GM12878 (cell line): ENCODE measurements around the gene FFAR3. TPM values are rescaled to one million over a fixed set of nuclear protein-coding genes. Genes with fewer than 3 reads are reported as not detected.

Experiments
- ATAC-seq: fragments of 200-7000 bp; cut with Tn5 transposase; 3 replicates; pipeline ENCODE4 v1.9.1; 2020; ENCODE audit warnings: mild to moderate bottlenecking, moderate library complexity
- BruUV-seq: library from RNA; stranded (reverse); fragments of 400-500 nt; replicated peaks from 2 replicates; lab custom pipeline; 2021; lab: Mats Ljungman, UMichigan
- CTCF ChIA-PET: fragments of 300-600 bp; sonication (Branson Sonifier 250); formaldehyde crosslinking; extraction: SDS; loops from one replicate; lab custom pipeline; 2021; ENCODE audit warnings: inconsistent platforms; lab: Yijun Ruan, JAX
- POLR2A ChIA-PET: fragments of 350-600 bp; formaldehyde crosslinking; extraction: SDS; loops from one replicate; lab custom pipeline; 2021; ENCODE audit warnings: inconsistent platforms; lab: Charles Lee
- RAD21 ChIA-PET: fragments of 300-600 bp; sonication (Branson Sonifier 250); formaldehyde crosslinking; loops from one replicate; lab custom pipeline; 2023; ENCODE audit warnings: antibody characterized with exemption; ENCODE audit not compliant: unreplicated experiment; lab: Charles Lee
- SMC1A ChIA-PET: fragments of 300-600 bp; sonication (Branson Sonifier 250); formaldehyde crosslinking; loops from one replicate; lab custom pipeline; 2023; ENCODE audit not compliant: unreplicated experiment, uncharacterized antibody; lab: Charles Lee
- DNase-seq: peaks from one replicate; pipeline ENCODE4 v3.0.0-alpha.2; 2011; ENCODE audit warnings: low read depth, low spot score
- FAIRE-seq: peaks from 3 replicates; lab custom pipeline; 2011; peaks lifted over from hg19 to GRCh38; lab: Jason Lieb, UNC
- H2AFZ ChIP-seq: 2 replicates; pipeline ENCODE4 v1.6.0; 2011; ENCODE audit warnings: low read depth, low read length, control low read depth; ENCODE audit not compliant: control insufficient read depth
- H3K27ac ChIP-seq: 2 replicates; pipeline ENCODE4 v1.5.1; 2011; ENCODE audit warnings: control low read depth; ENCODE audit not compliant: control insufficient read depth, insufficient read depth
- H3K27me3 ChIP-seq, 2 experiments: replicated peaks in 1 of 2; 2 replicates each; pipeline versions ENCODE4 v1.6.0 to v1.6.1; 2011; ENCODE audit warnings: low read length in 1 of 2; ENCODE audit not compliant: control insufficient read depth in 2 of 2, insufficient read depth in 2 of 2
- H3K36me3 ChIP-seq, 2 experiments: 2 replicates each; pipeline ENCODE4 v1.5.1; 2011; ENCODE audit warnings: low read length in 1 of 2; ENCODE audit not compliant: control insufficient read depth in 2 of 2, insufficient read depth in 2 of 2
- H3K4me1 ChIP-seq: 2 replicates; pipeline ENCODE4 v1.6.1; 2011; ENCODE audit warnings: mild to moderate bottlenecking, low read length, moderate library complexity, mixed read lengths; ENCODE audit not compliant: control insufficient read depth, insufficient read depth
- H3K4me2 ChIP-seq: 2 replicates; pipeline ENCODE4 v1.6.0; 2011; ENCODE audit warnings: control low read depth; ENCODE audit not compliant: control insufficient read depth, insufficient read depth
- H3K4me3 ChIP-seq: fragments of 200-600 bp; sonication (generic); 2 replicates; pipeline ENCODE4 v1.5.1; 2016
- H3K79me2 ChIP-seq: 2 replicates; pipeline ENCODE4 v1.6.0; 2011; ENCODE audit warnings: low read length; ENCODE audit not compliant: control insufficient read depth, insufficient read depth
- H3K9ac ChIP-seq: 2 replicates; pipeline ENCODE4 v1.8.0; 2011; ENCODE audit warnings: low read length, control low read depth, mixed read lengths; ENCODE audit not compliant: control insufficient read depth, insufficient read depth
- H3K9me3 ChIP-seq: replicated peaks from 3 replicates; pipeline ENCODE4 v1.5.1; 2011; ENCODE audit warnings: mild to moderate bottlenecking, low read length; ENCODE audit not compliant: control insufficient read depth, insufficient read depth
- H4K20me1 ChIP-seq: 2 replicates; pipeline ENCODE4 v1.6.0; 2011; ENCODE audit not compliant: control insufficient read depth, insufficient read depth
- ATF2 ChIP-seq: IDR thresholded peaks from 2 replicates; pipeline ENCODE4 v1.6.1; 2012; ENCODE audit warnings: low read length, inconsistent platforms
- CBFB ChIP-seq: IDR thresholded peaks from 2 replicates; pipeline ENCODE4 v1.6.1; 2016; ENCODE audit warnings: antibody characterized with exemption, low read depth
- CREB1 ChIP-seq: IDR thresholded peaks from 2 replicates; pipeline ENCODE4 v1.6.1; 2012; ENCODE audit warnings: low read depth, mild to moderate bottlenecking, inconsistent platforms
- E4F1 ChIP-seq: fragments of 450-650 bp; IDR thresholded peaks from 2 replicates; pipeline ENCODE4 v1.6.1; 2018; ENCODE audit warnings: borderline replicate concordance, mild to moderate bottlenecking; ENCODE audit not compliant: partially characterized antibody
- HDGF ChIP-seq: fragments of 450-650 bp; IDR thresholded peaks from 2 replicates; pipeline ENCODE4 v1.6.1; 2016; ENCODE audit warnings: antibody characterized with exemption
- MLLT1 ChIP-seq: fragments of 450-650 bp; IDR thresholded peaks from 2 replicates; pipeline ENCODE4 v1.6.1; 2016; ENCODE audit warnings: mild to moderate bottlenecking
- NBN ChIP-seq: fragments of 450-650 bp; IDR thresholded peaks from 2 replicates; pipeline ENCODE4 v1.6.1; 2016
- RELA ChIP-seq: fragments of 450-650 bp; IDR thresholded peaks from 2 replicates; pipeline ENCODE4 v1.8.0; 2014; ENCODE audit warnings: borderline replicate concordance; ENCODE audit not compliant: partially characterized antibody
- STAT3 ChIP-seq: IDR thresholded peaks from 2 replicates; pipeline ENCODE4 v1.6.1; 2011; ENCODE audit warnings: low read depth, low read length, improper control_type of control experiment
- TBL1XR1 ChIP-seq: IDR thresholded peaks from 2 replicates; pipeline ENCODE4 v1.6.1; 2012; ENCODE audit warnings: low read depth, low read length, improper control_type of control experiment
- ZBTB11 ChIP-seq: fragments of 450-650 bp; formaldehyde crosslinking; IDR thresholded peaks from 2 replicates; pipeline ENCODE4 v1.5.0; 2022; ENCODE audit warnings: mild to moderate bottlenecking, missing genetic modification characterization
- ZNF622 ChIP-seq: fragments of 450-650 bp; IDR thresholded peaks from 2 replicates; pipeline ENCODE4 v1.6.1; 2017; ENCODE audit warnings: mild to moderate bottlenecking, inconsistent platforms
- WGBS: methylation state at CpG from one replicate; pipeline ENCODE4 v1.1.6; 2016; ENCODE audit warnings: low lambda C conversion rate; ENCODE audit not compliant: insufficient replicate concordance, insufficient coverage; ENCODE audit errors: missing lambda C conversion rate; 5-methylcytosine and 5-hydroxymethylcytosine counted together
- in situ Hi-C: fragments of 300-500 bp; cut with MboI; formaldehyde crosslinking; loops from 9 replicates; pipeline ENCODE4 v1.14.3; 2018; ENCODE audit warnings: mixed read lengths
- intact Hi-C: fragments of 100-400 bp; cut with micrococcal nuclease; formaldehyde crosslinking; loops from one replicate; pipeline ENCODE4 v1.14.2; 2022; ENCODE audit not compliant: unreplicated experiment
- polyA plus RNA-seq, 11 experiments: library from polyadenylated mRNA; depleted of rRNA in 4 of 11; unstranded in 6 of 11; stranded (reverse) in 5 of 11; fragments of >200 nt; fragmentation: Nextera tagmentation in 4 of 11; fragmentation: Illumina TruSeq in 1 of 11; extraction: Ambion mirVana in 4 of 11; extraction: Trizol in 1 of 11; gene quantifications; 1 replicate in 1 of 11; 2 replicates in 10 of 11; pipeline versions ENCODE4 v1.2.1 to v1.2.3, GENCODE V29; 2011 to 2016; ENCODE audit warnings: inconsistent platforms in 2 of 11, missing spikeins in 2 of 11, low read depth in 1 of 11
- total RNA-seq, 4 experiments: library from RNA; depleted of rRNA in 3 of 4; stranded (reverse); fragments of >200 nt in 3 of 4; fragmentation: Illumina TruSeq in 1 of 4; extraction: Trizol in 1 of 4; gene quantifications; 2 replicates each; pipeline versions ENCODE4 v1.2.1 to v1.2.3, GENCODE V29; 2013 to 2021

The FFAR3 gene
- total and polyA plus RNA-seq, 10 of the 15 experiments (the other 5 are each of a cell fraction or from before 2014, with no cell fraction given): 0.15 to 0.18 TPM; not detected in 8

GRCh38 chr19:35347171-35347929 is 10.9 kb upstream of the FFAR3 start, which contains the start of gene FFAR1:
TSS of gene FFAR1 (plus strand) at chr19:35347902. CDS start at chr19:35351552, 3,650 bp downstream.
- Histone ChIP-seq H3K36me3 (peaks cover 7 to 9% of the 10 kb centered on the region in 2 experiments), H3K9ac (peak within 1 kb of the TSS; percentile 37), H3K27ac (peak within 1 kb of the TSS; percentile 97), H3K79me2 (no peaks in the 10 kb centered on the region), H3K9me3 (no peaks in the 10 kb centered on the region), H3K27me3 (no peaks in the 10 kb centered on the region), H3K4me1 (peaks cover 56% of the 10 kb centered on the region), H3K4me3 (no peak within 1 kb of the TSS; the same call in 1 of the 2 replicates), H2AFZ (no peak within 1 kb of the TSS), H3K4me2 (peak within 1 kb of the TSS; percentile 3), H4K20me1 (no peaks in the 10 kb centered on the region)
- FAIRE-seq (peak; percentile 97), ATAC-seq (peak; percentile 74), DNase-seq (peak; percentile 96)
- SMC1A ChIA-PET: interaction anchor here (0.6 to 7.7 kb wide), 18 partner anchors 16 to 229 kb away, joined by 3 to 152 read pairs (median 6); partner anchors contain the start of gene CD22
- POLR2A ChIA-PET: interaction anchor here (0.5 to 5.4 kb wide), 13 partner anchors 14 to 161 kb away, joined by 3 to 135 read pairs (median 5); no protein-coding TSS in a partner anchor
- RAD21 ChIA-PET: interaction anchor here (0.7 to 6.2 kb wide), 17 partner anchors 10 to 206 kb away, joined by 3 to 127 read pairs (median 4); partner anchors contain the start of gene CD22
- CTCF ChIA-PET: interaction anchor here (0.7 to 5.8 kb wide), 10 partner anchors 13 to 206 kb away, joined by 4 to 61 read pairs (median 7); no protein-coding TSS in a partner anchor
- in situ Hi-C loops: loop anchor here (5.0 kb wide), 1 partner anchor 120 kb away; no protein-coding TSS in a partner anchor
- TSS peak; percentile 96 for BruUV-seq
- intact Hi-C loops: loop anchor here (2.0 to 5.0 kb wide), 4 partner anchors 17 to 250 kb away; partner anchors contain the start of gene USF2
- 2% methylated on average over 18 of the region's 18 CpGs for WGBS
- TF ChIP-seq TBL1XR1 (peak; percentile 14; the same call in 1 of the 2 replicates), MLLT1 (no peak), ZBTB11 (CRISPR knock-in tag) (peak; percentile 44; the same call in 1 of the 2 replicates), RELA (no peak), STAT3 (peak; percentile 92), NBN (peak; percentile 54), E4F1 (peak; percentile 16), ATF2 (peak; percentile 71; the same call in 1 of the 2 replicates), HDGF (no peak), CBFB (no peak), CREB1 (peak; percentile 20; the same call in 1 of the 2 replicates), ZNF622 (no peak)
